ENCODE data around the gene PDE3A.

Gene PDE3A

DNA sequence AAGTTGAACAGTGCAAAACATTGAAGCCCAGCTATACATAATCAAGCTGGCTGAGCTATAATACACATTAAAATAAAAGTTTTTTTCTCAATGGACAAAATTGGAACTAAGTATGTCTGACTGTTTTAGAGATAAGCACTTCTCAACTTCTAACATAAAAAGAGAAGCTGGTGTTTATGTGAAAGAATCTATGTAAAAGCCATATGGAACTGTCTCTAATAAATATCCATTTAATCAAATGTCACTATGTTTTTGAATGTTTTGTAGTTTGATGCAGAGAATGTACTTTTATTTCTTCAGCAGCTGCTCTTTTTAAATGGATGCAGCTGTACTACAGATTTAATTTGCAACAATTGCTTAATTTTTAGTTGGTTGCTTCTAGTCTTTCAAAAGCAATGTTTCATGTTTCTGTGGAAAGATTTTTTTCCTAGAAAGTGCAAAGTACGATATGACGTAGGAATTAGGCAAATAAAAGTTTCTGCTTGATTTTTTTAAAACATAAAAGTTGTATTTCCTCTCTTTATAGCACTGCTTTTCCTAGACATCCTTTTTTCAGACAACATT lies 114.2 kb downstream of the PDE3A start:
- TF ChIP-seq, protein P1, sequence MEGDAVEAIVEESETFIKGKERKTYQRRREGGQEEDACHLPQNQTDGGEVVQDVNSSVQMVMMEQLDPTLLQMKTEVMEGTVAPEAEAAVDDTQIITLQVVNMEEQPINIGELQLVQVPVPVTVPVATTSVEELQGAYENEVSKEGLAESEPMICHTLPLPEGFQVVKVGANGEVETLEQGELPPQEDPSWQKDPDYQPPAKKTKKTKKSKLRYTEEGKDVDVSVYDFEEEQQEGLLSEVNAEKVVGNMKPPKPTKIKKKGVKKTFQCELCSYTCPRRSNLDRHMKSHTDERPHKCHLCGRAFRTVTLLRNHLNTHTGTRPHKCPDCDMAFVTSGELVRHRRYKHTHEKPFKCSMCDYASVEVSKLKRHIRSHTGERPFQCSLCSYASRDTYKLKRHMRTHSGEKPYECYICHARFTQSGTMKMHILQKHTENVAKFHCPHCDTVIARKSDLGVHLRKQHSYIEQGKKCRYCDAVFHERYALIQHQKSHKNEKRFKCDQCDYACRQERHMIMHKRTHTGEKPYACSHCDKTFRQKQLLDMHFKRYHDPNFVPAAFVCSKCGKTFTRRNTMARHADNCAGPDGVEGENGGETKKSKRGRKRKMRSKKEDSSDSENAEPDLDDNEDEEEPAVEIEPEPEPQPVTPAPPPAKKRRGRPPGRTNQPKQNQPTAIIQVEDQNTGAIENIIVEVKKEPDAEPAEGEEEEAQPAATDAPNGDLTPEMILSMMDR (conservative IDR thresholded peaks at IDR 0.05): no peak
- no peak overlapping the region for H3K27ac ChIP-seq

GRCh38 chr12:20483776-20484175 lies 115.4 kb downstream of the PDE3A start:
- no peak overlapping the region for H3K27ac ChIP-seq
- TF ChIP-seq, protein P1 (conservative IDR thresholded peaks at IDR 0.05): no peak

- TF ChIP-seq, protein P1 (conservative IDR thresholded peaks at IDR 0.05): no peak; the same call in 1 of the 2 replicates
- H3K27ac ChIP-seq: no peak overlapping the region
Observed at GRCh38 chr12:20486233-20486632, 117.9 kb downstream of the PDE3A start.

- TF ChIP-seq, protein P1 (conservative IDR thresholded peaks at IDR 0.05): no peak
- no peak overlapping the region for H3K27ac ChIP-seq
Observed at GRCh38 chr12:20487519-20487918, 119.2 kb downstream of the PDE3A start.

DNA sequence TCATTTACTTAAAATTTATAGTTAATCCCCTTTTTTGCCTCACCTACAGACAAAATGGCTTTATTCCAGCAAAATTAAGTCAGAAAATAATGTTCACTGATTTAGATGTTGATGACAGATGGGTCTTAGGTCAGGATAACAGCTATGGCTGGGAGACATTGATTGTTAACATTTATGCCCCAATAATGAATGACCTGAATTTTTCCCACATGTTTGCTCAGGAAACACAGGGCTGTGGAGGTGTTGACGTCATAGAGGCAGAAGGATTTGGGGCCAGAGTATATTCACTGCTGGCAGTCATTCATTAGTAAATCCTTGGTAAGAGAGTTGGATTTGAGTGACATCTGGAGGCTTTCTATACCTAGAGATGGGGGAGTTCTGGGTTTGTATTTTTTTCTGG lies 121.3 kb downstream of the PDE3A start:
- TF ChIP-seq, protein P1 (conservative IDR thresholded peaks at IDR 0.05): no peak
- no peak overlapping the region for H3K27ac ChIP-seq

- TF ChIP-seq, protein P1 (conservative IDR thresholded peaks at IDR 0.05): no peak
- no peak overlapping the region for H3K27ac ChIP-seq
Observed at GRCh38 chr12:20490213-20490612, 121.9 kb downstream of the PDE3A start.

- H3K27ac ChIP-seq: no peak overlapping the region
- TF ChIP-seq, protein P1 (conservative IDR thresholded peaks at IDR 0.05): no peak
Observed at GRCh38 chr12:20491290-20491689, 123.0 kb downstream of the PDE3A start.
